ENCODE data around the gene SLCO4C1.

SLCO4C1 gene

GRCh38 chr5:102270036-102270435 lies 26.0 kb downstream of the SLCO4C1 start:
- no peaks in the 10 kb centered on the region for H3K79me1 ChIP-seq (ENCODE audit: low read length)
- DNase-seq: no peak
- no peak overlapping the region for H3K27ac ChIP-seq (ENCODE audit: low read depth, low read length)
- H3K36me3 ChIP-seq (ENCODE audit: control insufficient read depth, insufficient read depth, low read length): no peaks in the 10 kb centered on the region
- no peaks in the 10 kb centered on the region for H3K4me1 ChIP-seq (ENCODE audit: control insufficient read depth, low read depth, low read length)
- H3K4me3 ChIP-seq (ENCODE audit: low read length): no peak overlapping the region
- no peak overlapping the region for H3K9ac ChIP-seq (ENCODE audit: low read length)
- no peak overlapping the region for H4K5ac ChIP-seq (ENCODE audit: low read length)
- no peak overlapping the region for H3K56ac ChIP-seq (ENCODE audit: low read length)
- no peak overlapping the region for H2BK120ac ChIP-seq (ENCODE audit: low read depth, low read length)
- no peak overlapping the region for H2BK15ac ChIP-seq (replicated peaks; ENCODE audit: low read depth)
- H3K4me2 ChIP-seq (ENCODE audit: low read length): no peak overlapping the region
- H3K79me2 ChIP-seq (ENCODE audit: control insufficient read depth, insufficient read depth, low read length): no peaks in the 10 kb centered on the region
- H4K8ac ChIP-seq (ENCODE audit: low read depth, low read length): no peak overlapping the region
- H3K18ac ChIP-seq (ENCODE audit: low read length): no peak overlapping the region
- H3K4ac ChIP-seq (ENCODE audit: low read depth, low read length): no peak overlapping the region
- no peak overlapping the region for H2AK5ac ChIP-seq (ENCODE audit: low read length)
- H3K23ac ChIP-seq (ENCODE audit: low read length): no peak overlapping the region
- H2BK5ac ChIP-seq (ENCODE audit: low read length): no peak overlapping the region
- H3K27me3 ChIP-seq (ENCODE audit: insufficient read depth, low read length, poor library complexity): no peaks in the 10 kb centered on the region

GRCh38 chr5:102262688-102263087 lies 33.4 kb downstream of the SLCO4C1 start:
- WGBS (ENCODE audit: extremely low coverage, insufficient coverage, low lambda C conversion rate): no CpG with 5 or more reads among the region's 2 CpGs
- no peak overlapping the region for H2BK120ac ChIP-seq (ENCODE audit: low read depth, low read length)

GRCh38 chr5:102249381-102249780 lies 46.7 kb downstream of the SLCO4C1 start:
- Histone ChIP-seq H3K36me3 (ENCODE audit: control insufficient read depth, insufficient read depth, low read length) (no peaks in the 10 kb centered on the region), H3K4me2 (ENCODE audit: low read length) (no peak overlapping the region), H2BK120ac (ENCODE audit: low read depth, low read length) (no peak overlapping the region), H3K4ac (ENCODE audit: low read depth, low read length) (no peak overlapping the region), H2BK15ac (replicated peaks; ENCODE audit: low read depth) (no peak overlapping the region), H2AK5ac (ENCODE audit: low read length) (no peak overlapping the region), H3K27ac (ENCODE audit: low read depth, low read length) (no peak overlapping the region), H3K4me1 (ENCODE audit: control insufficient read depth, low read depth, low read length) (no peaks in the 10 kb centered on the region), H2BK5ac (ENCODE audit: low read length) (no peak overlapping the region), H3K23ac (ENCODE audit: low read length) (no peak overlapping the region), H3K79me1 (ENCODE audit: low read length) (no peaks in the 10 kb centered on the region), H3K4me3 (ENCODE audit: low read length) (no peak overlapping the region), H3K18ac (ENCODE audit: low read length) (no peak overlapping the region), H3K56ac (ENCODE audit: low read length) (no peak overlapping the region), H3K9ac (ENCODE audit: low read length) (no peak overlapping the region), H4K5ac (ENCODE audit: low read length) (no peak overlapping the region), H3K79me2 (ENCODE audit: control insufficient read depth, insufficient read depth, low read length) (no peaks in the 10 kb centered on the region), H4K8ac (ENCODE audit: low read depth, low read length) (no peak overlapping the region), H3K27me3 (ENCODE audit: insufficient read depth, low read length, poor library complexity) (no peaks in the 10 kb centered on the region)
- no peak for DNase-seq
- no CpG with 5 or more reads among the region's 3 CpGs for WGBS (ENCODE audit: extremely low coverage, insufficient coverage, low lambda C conversion rate)

More at GRCh38 chr5:102262688-102263087, 33.4 kb downstream of the SLCO4C1 start:
- Histone ChIP-seq H2AK5ac (ENCODE audit: low read length) (no peak overlapping the region), H3K4me2 (ENCODE audit: low read length) (no peak overlapping the region), H3K9ac (ENCODE audit: low read length) (no peak overlapping the region), H3K4ac (ENCODE audit: low read depth, low read length) (no peak overlapping the region), H3K4me3 (ENCODE audit: low read length) (no peak overlapping the region), H3K27me3 (ENCODE audit: insufficient read depth, low read length, poor library complexity) (no peaks in the 10 kb centered on the region), H3K23ac (ENCODE audit: low read length) (no peak overlapping the region), H3K18ac (ENCODE audit: low read length) (no peak overlapping the region), H3K4me1 (ENCODE audit: control insufficient read depth, low read depth, low read length) (no peaks in the 10 kb centered on the region), H3K79me2 (ENCODE audit: control insufficient read depth, insufficient read depth, low read length) (no peaks in the 10 kb centered on the region), H4K8ac (ENCODE audit: low read depth, low read length) (no peak overlapping the region), H2BK5ac (ENCODE audit: low read length) (no peak overlapping the region), H4K5ac (ENCODE audit: low read length) (no peak overlapping the region), H3K27ac (ENCODE audit: low read depth, low read length) (no peak overlapping the region), H3K56ac (ENCODE audit: low read length) (no peak overlapping the region), H3K79me1 (ENCODE audit: low read length) (no peaks in the 10 kb centered on the region), H2BK15ac (replicated peaks; ENCODE audit: low read depth) (no peak overlapping the region), H3K36me3 (ENCODE audit: control insufficient read depth, insufficient read depth, low read length) (no peaks in the 10 kb centered on the region)
- DNase-seq: no peak

GRCh38 chr5:102243213-102243612 lies 52.9 kb downstream of the SLCO4C1 start:
- no peak for DNase-seq
- WGBS (ENCODE audit: extremely low coverage, insufficient coverage, low lambda C conversion rate): no CpG with 5 or more reads among the region's 4 CpGs
- Histone ChIP-seq H2AK5ac (ENCODE audit: low read length) (no peak overlapping the region), H3K56ac (ENCODE audit: low read length) (no peak overlapping the region), H4K5ac (ENCODE audit: low read length) (no peak overlapping the region), H4K8ac (ENCODE audit: low read depth, low read length) (no peak overlapping the region), H3K27ac (ENCODE audit: low read depth, low read length) (no peak overlapping the region), H3K79me1 (ENCODE audit: low read length) (no peaks in the 10 kb centered on the region), H3K9ac (ENCODE audit: low read length) (no peak overlapping the region), H3K4me2 (ENCODE audit: low read length) (no peak overlapping the region), H2BK120ac (ENCODE audit: low read depth, low read length) (no peak overlapping the region), H3K4ac (ENCODE audit: low read depth, low read length) (no peak overlapping the region), H3K36me3 (ENCODE audit: control insufficient read depth, insufficient read depth, low read length) (no peaks in the 10 kb centered on the region), H2BK15ac (replicated peaks; ENCODE audit: low read depth) (no peak overlapping the region), H3K18ac (ENCODE audit: low read length) (no peak overlapping the region), H3K4me3 (ENCODE audit: low read length) (no peak overlapping the region), H3K79me2 (ENCODE audit: control insufficient read depth, insufficient read depth, low read length) (no peaks in the 10 kb centered on the region), H2BK5ac (ENCODE audit: low read length) (no peak overlapping the region), H3K23ac (ENCODE audit: low read length) (no peak overlapping the region), H3K4me1 (ENCODE audit: control insufficient read depth, low read depth, low read length) (no peaks in the 10 kb centered on the region), H3K27me3 (ENCODE audit: insufficient read depth, low read length, poor library complexity) (no peaks in the 10 kb centered on the region)

DNA sequence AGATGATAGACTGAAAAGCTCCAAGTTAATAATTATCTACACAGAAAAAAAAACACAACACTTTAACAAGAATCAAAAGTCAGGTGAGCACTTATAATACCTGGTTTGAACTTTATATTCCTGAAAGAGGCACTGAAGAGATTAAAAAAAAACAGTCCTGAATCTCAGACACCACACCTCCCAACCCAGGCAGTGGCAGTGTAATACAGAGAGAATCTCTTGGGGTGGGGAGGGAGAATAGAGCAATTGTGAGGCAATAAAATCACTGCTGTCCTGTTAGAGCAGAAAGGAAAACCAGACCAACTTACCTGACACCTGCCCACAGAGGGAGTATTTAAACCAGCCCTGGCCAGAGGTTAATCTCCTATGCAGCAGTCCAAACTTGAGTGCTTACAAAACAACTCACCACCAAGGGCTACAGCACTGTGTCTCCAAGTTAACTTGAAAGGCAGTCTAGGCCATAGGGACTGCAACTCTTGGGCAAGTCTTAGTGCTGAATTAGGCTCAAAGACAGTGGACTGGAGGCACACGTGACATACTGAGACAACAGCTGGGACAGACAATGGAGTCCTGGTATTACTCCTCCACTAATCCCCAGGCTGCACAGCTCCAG lies 54.2 kb downstream of the SLCO4C1 start:
- Histone ChIP-seq H3K36me3 (ENCODE audit: control insufficient read depth, insufficient read depth, low read length) (no peaks in the 10 kb centered on the region), H3K79me2 (ENCODE audit: control insufficient read depth, insufficient read depth, low read length) (no peaks in the 10 kb centered on the region), H2AK5ac (ENCODE audit: low read length) (no peak overlapping the region), H3K23ac (ENCODE audit: low read length) (no peak overlapping the region), H3K4me1 (ENCODE audit: control insufficient read depth, low read depth, low read length) (no peaks in the 10 kb centered on the region), H3K4me2 (ENCODE audit: low read length) (no peak overlapping the region), H3K27me3 (ENCODE audit: insufficient read depth, low read length, poor library complexity) (no peaks in the 10 kb centered on the region), H2BK120ac (ENCODE audit: low read depth, low read length) (no peak overlapping the region), H3K56ac (ENCODE audit: low read length) (no peak overlapping the region), H3K9ac (ENCODE audit: low read length) (no peak overlapping the region), H3K18ac (ENCODE audit: low read length) (no peak overlapping the region), H2BK5ac (ENCODE audit: low read length) (no peak overlapping the region), H2BK15ac (replicated peaks; ENCODE audit: low read depth) (no peak overlapping the region), H3K4me3 (ENCODE audit: low read length) (no peak overlapping the region), H3K79me1 (ENCODE audit: low read length) (no peaks in the 10 kb centered on the region), H3K4ac (ENCODE audit: low read depth, low read length) (no peak overlapping the region), H4K5ac (ENCODE audit: low read length) (no peak overlapping the region), H4K8ac (ENCODE audit: low read depth, low read length) (no peak overlapping the region), H3K27ac (ENCODE audit: low read depth, low read length) (no peak overlapping the region)
- no peak for DNase-seq
- WGBS (ENCODE audit: extremely low coverage, insufficient coverage, low lambda C conversion rate): no CpG with 5 or more reads among the region's 1 CpG

Measured in mesendoderm (in vitro differentiated cells).